GM18520 (cell line): ENCODE data around the gene PEX11A.

Source experiments
- ATAC-seq: cut with Tn5 transposase; IDR thresholded peaks from one replicate; pipeline ENCODE4 v1.9.1; 2021; ENCODE audit not compliant: unreplicated experiment

PEX11A gene

GRCh38 chr15:89677381-89677780 is 13.2 kb downstream of the PEX11A start:
- no peak for ATAC-seq

- ATAC-seq, result no peak
Measured at GRCh38 chr15:89675606-89676005, 14.9 kb downstream of the PEX11A start.

- no peak for ATAC-seq
Measured at GRCh38 chr15:89674526-89674925, 16.0 kb downstream of the PEX11A start.

- ATAC-seq, result no peak
Measured at GRCh38 chr15:89673165-89673512, 17.4 kb downstream of the PEX11A start.

- no peak for ATAC-seq
Measured at GRCh38 chr15:89672221-89673164, 18.1 kb downstream of the PEX11A start.

GRCh38 chr15:89671687-89672086 is 18.9 kb downstream of the PEX11A start:
- ATAC-seq, result no peak

- ATAC-seq, result no peak
Measured at GRCh38 chr15:89670971-89671560, 19.5 kb downstream of the PEX11A start.

GRCh38 chr15:89669941-89670340 is 20.6 kb downstream of the PEX11A start:
- no peak for ATAC-seq

GRCh38 chr15:89669309-89669865 is 21.2 kb downstream of the PEX11A start:
- no peak for ATAC-seq

GRCh38 chr15:89668171-89668570 is 22.4 kb downstream of the PEX11A start:
- no peak for ATAC-seq

GRCh38 chr15:89667706-89667960 is 22.9 kb downstream of the PEX11A start:
- ATAC-seq, result no peak

GRCh38 chr15:89666858-89667705 is 23.5 kb downstream of the PEX11A start:
- no peak for ATAC-seq

- ATAC-seq, result no peak
Measured at GRCh38 chr15:89666184-89666857, 24.2 kb downstream of the PEX11A start.

- ATAC-seq, result no peak
Measured at GRCh38 chr15:89665449-89666181, 24.9 kb downstream of the PEX11A start.

- no peak for ATAC-seq
Measured at GRCh38 chr15:89664441-89665350, 25.9 kb downstream of the PEX11A start.

GRCh38 chr15:89662893-89663626 is 27.5 kb downstream of the PEX11A start:
- no peak for ATAC-seq

- ATAC-seq, result no peak
Measured at GRCh38 chr15:89660556-89660955, 30.0 kb downstream of the PEX11A start.

GRCh38 chr15:89659295-89659694 is 31.3 kb downstream of the PEX11A start:
- no peak for ATAC-seq
